Natural killer cell (primary cell): ENCODE results near the gene TLCD5. TPM values are rescaled to one million over a fixed set of nuclear protein-coding genes. Genes with fewer than 3 reads are reported as not detected.

Experiments used
- ATAC-seq, 3 donors: fragments of 150-1000 bp in 2 of 3; fragments of 200-7000 bp in 1 of 3; cut with Tn5 transposase; 1 replicate in 1 of 3; 2 replicates in 2 of 3; pipeline ENCODE4 v1.10.0; 2021; ENCODE audit warnings: mild to moderate bottlenecking in 2 of 3, moderate library complexity in 2 of 3
- DNase-seq, 2 donors: peaks; one replicate each; pipeline versions ENCODE4 v3.0.0 to v3.0.0-alpha.2; 2013 to 2021; ENCODE audit warnings: mixed read lengths in 1 of 2
- H3K27ac ChIP-seq: one replicate; pipeline ENCODE4 v1.5.1; 2013; ENCODE audit warnings: mild to moderate bottlenecking, low read length
- H3K27me3 ChIP-seq: one replicate; pipeline ENCODE4 v1.6.1; 2013; ENCODE audit warnings: low read length; ENCODE audit not compliant: control insufficient read depth, insufficient read depth
- H3K36me3 ChIP-seq: one replicate; pipeline ENCODE4 v1.6.1; 2013; ENCODE audit warnings: low read length; ENCODE audit not compliant: control insufficient read depth, insufficient read depth
- H3K4me1 ChIP-seq: one replicate; pipeline ENCODE4 v1.6.1; 2013; ENCODE audit warnings: low read length; ENCODE audit not compliant: control insufficient read depth, insufficient read depth
- H3K4me3 ChIP-seq: one replicate; pipeline ENCODE4 v1.5.1; 2013; ENCODE audit warnings: low read length
- H3K9me3 ChIP-seq: one replicate; pipeline ENCODE4 v1.6.1; 2013; ENCODE audit warnings: low read length; ENCODE audit not compliant: control insufficient read depth, insufficient read depth
- H3K27ac Mint-ChIP-seq, 2 donors: one replicate each; pipeline ENCODE4 v1.8.0; 2022; ENCODE audit warnings: mild to moderate bottlenecking in 2 of 2, mixed read lengths in 2 of 2, moderate library complexity in 1 of 2
- H3K27me3 Mint-ChIP-seq, 2 donors: one replicate each; pipeline ENCODE4 v1.8.0; 2022; ENCODE audit warnings: low read depth in 2 of 2, mixed read lengths in 2 of 2
- H3K36me3 Mint-ChIP-seq: one replicate; pipeline ENCODE4 v1.8.0; 2022; ENCODE audit warnings: mixed read lengths
- H3K4me1 Mint-ChIP-seq, 2 donors: one replicate each; pipeline ENCODE4 v1.8.0; 2022; ENCODE audit warnings: mixed read lengths in 2 of 2
- H3K4me3 Mint-ChIP-seq: one replicate; pipeline ENCODE4 v1.8.0; 2022; ENCODE audit warnings: mild to moderate bottlenecking, moderate library complexity, mixed read lengths
- H3K9me3 Mint-ChIP-seq, 2 donors: one replicate each; pipeline ENCODE4 v1.8.0; 2022; ENCODE audit warnings: mixed read lengths in 2 of 2
- CTCF ChIP-seq: fragments of 200-600 bp; IDR thresholded peaks from one replicate; pipeline ENCODE4 v1.8.0; 2022; ENCODE audit warnings: antibody characterized with exemption
- WGBS: methylation state at CpG from one replicate; pipeline ENCODE4 v1.1.7; 2013; ENCODE audit warnings: missing lambda C conversion rate; ENCODE audit not compliant: insufficient coverage; 5-methylcytosine and 5-hydroxymethylcytosine counted together
- intact Hi-C: fragments of 100-400 bp; cut with micrococcal nuclease; formaldehyde crosslinking; loops from one replicate; pipeline ENCODE4 v1.14.2; 2022
- total RNA-seq, 4 donors: library from RNA; stranded (reverse); fragments of 120-200 nt in 1 of 4; gene quantifications; one replicate each; pipeline versions ENCODE4 v1.2.3 to v1.2.4, GENCODE V29; 2013 to 2022

TLCD5 gene
- total RNA-seq, 3 donors from 2014 or later (not counting 1 experiment from before 2014, with no cell fraction given), result not detected

DNA sequence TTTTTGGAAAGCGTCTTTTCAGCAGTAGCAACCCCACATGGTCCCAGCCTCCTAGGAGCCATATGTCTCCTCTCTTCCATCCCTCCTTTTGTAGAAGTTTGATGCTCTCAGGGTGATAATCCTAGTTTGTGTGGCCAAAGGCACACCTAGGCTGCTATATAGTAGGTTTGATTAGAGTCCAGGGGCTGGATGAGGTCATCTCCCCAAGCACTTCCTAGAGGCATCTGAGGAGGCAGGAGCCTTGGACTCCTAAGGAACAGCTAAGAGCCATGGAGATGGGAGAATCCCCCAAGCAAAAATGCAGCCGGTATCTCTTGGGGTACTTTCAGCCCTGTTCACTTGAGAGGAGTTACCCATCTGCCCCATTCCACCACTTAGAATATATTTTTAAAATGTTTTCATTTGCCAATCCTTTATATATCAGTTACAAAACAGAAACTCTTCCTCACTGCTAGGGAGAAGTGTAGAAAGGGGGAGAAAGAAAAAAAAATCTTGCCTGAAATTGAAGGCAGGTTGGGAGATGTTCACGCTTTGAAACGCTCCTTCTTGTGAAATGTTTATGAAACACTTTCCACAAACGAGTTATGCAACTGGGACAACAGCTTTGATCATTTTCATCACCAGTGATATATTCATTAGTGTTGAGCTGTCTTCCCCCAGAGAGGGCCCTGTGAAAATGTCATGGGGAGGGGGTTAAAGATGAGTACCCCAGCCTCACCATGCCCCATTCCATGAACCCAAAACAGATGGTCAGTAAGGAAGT is 31.9 kb upstream of the TLCD5 start:
- Mint-ChIP-seq H3K27ac (no peak overlapping the region), H3K9me3 (no peaks in the 10 kb centered on the region), H3K4me3 (no peak overlapping the region), H3K36me3 (no peaks in the 10 kb centered on the region), H3K27me3 (peaks cover 37 to 80% of the 10 kb centered on the region in 2 donors), H3K4me1 (peaks cover 0 to 6% of the 10 kb centered on the region in 2 donors)
- H3K36me3 ChIP-seq, result no peaks in the 10 kb centered on the region
- 78% methylated on average over 5 of the region's 5 CpGs for WGBS
- H3K9me3 ChIP-seq, result no peaks in the 10 kb centered on the region
- ATAC-seq (no peak), DNase-seq (no peak)
- intact Hi-C loops, result no loop called here
- H3K4me1 ChIP-seq, result no peaks in the 10 kb centered on the region
- no peak for TF ChIP-seq CTCF
- H3K4me3 ChIP-seq, result no peak overlapping the region
- peaks cover 2% of the 10 kb centered on the region for H3K27me3 ChIP-seq
- H3K27ac ChIP-seq, result no peak overlapping the region

DNA sequence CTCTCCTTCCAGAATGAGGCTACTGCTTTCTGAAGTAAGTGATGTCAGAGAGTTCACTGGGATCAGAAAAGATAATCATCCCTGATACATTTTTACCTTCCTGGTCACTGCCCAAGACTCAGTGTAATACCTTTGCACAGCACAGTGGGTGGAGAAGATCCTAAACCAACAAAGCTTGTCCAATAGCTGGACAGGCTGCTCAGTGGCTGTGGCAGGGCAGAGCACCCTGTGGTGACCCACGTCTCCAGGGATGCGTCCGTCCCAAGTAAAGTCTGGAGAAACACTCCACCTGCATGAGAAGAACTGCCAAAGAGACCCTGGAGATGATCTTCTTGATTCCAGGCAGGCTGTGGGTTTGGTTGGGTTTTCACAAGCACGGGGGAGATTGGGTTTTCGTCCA is 31.0 kb upstream of the TLCD5 start:
- ATAC-seq (no peak), DNase-seq (no peak)
- Histone ChIP-seq H3K27me3 (peaks cover 2% of the 10 kb centered on the region), H3K27ac (no peak overlapping the region), H3K36me3 (no peaks in the 10 kb centered on the region), H3K4me3 (no peak overlapping the region), H3K9me3 (no peaks in the 10 kb centered on the region), H3K4me1 (no peaks in the 10 kb centered on the region)
- no peak overlapping the region for H3K4me3 Mint-ChIP-seq
- no peaks in the 10 kb centered on the region for H3K9me3 Mint-ChIP-seq
- WGBS, result 79% methylated on average over 5 of the region's 5 CpGs
- intact Hi-C loops, result no loop called here
- H3K36me3 Mint-ChIP-seq, result no peaks in the 10 kb centered on the region
- TF ChIP-seq CTCF, result no peak
- H3K27ac Mint-ChIP-seq, result no peak overlapping the region
- H3K27me3 Mint-ChIP-seq, result peaks cover 39 to 77% of the 10 kb centered on the region in 2 donors
- peaks cover 0 to 6% of the 10 kb centered on the region in 2 donors for H3K4me1 Mint-ChIP-seq

GRCh38 chr11:120295099-120295498 is 30.0 kb upstream of the TLCD5 start:
- DNase-seq (no peak), ATAC-seq (no peak)
- H3K36me3 ChIP-seq, result no peaks in the 10 kb centered on the region
- no peaks in the 10 kb centered on the region for H3K9me3 Mint-ChIP-seq
- TF ChIP-seq CTCF, result no peak
- H3K27ac Mint-ChIP-seq, result no peak overlapping the region
- intact Hi-C loops, result no loop called here
- H3K4me3 ChIP-seq, result no peak overlapping the region
- WGBS, result 28% methylated on average over 3 of the region's 4 CpGs
- H3K27me3 Mint-ChIP-seq, result peaks cover 33 to 66% of the 10 kb centered on the region in 2 donors
- H3K4me1 ChIP-seq, result no peaks in the 10 kb centered on the region
- no peak overlapping the region for H3K27ac ChIP-seq
- peaks cover 2% of the 10 kb centered on the region for H3K27me3 ChIP-seq
- no peaks in the 10 kb centered on the region for H3K9me3 ChIP-seq
- H3K36me3 Mint-ChIP-seq, result no peaks in the 10 kb centered on the region
- no peaks in the 10 kb centered on the region for H3K4me1 Mint-ChIP-seq
- H3K4me3 Mint-ChIP-seq, result no peak overlapping the region

GRCh38 chr11:120296554-120296953 is 28.5 kb upstream of the TLCD5 start:
- no peaks in the 10 kb centered on the region for H3K36me3 ChIP-seq
- no peaks in the 10 kb centered on the region for H3K27me3 ChIP-seq
- Mint-ChIP-seq H3K27ac (no peak overlapping the region), H3K27me3 (peaks cover 30 to 57% of the 10 kb centered on the region in 2 donors), H3K4me1 (no peaks in the 10 kb centered on the region), H3K36me3 (no peaks in the 10 kb centered on the region), H3K9me3 (no peaks in the 10 kb centered on the region), H3K4me3 (no peak overlapping the region)
- H3K27ac ChIP-seq, result no peak overlapping the region
- WGBS, result 96% methylated on average over 5 of the region's 5 CpGs
- H3K4me3 ChIP-seq, result no peak overlapping the region
- DNase-seq (no peak), ATAC-seq (no peak)
- intact Hi-C loops, result no loop called here
- no peaks in the 10 kb centered on the region for H3K4me1 ChIP-seq
- no peak for TF ChIP-seq CTCF
- no peaks in the 10 kb centered on the region for H3K9me3 ChIP-seq
